ENCODE results near the gene WDR1.

GRCh38 chr4:10151182-10151581 lies 34.6 kb upstream of the WDR1 start:
- no peak for TF ChIP-seq SMC3 (IDR thresholded peaks at IDR 0.05; ENCODE audit: low read depth, low read length)
- TF ChIP-seq EZH2phosphoT487 (IDR thresholded peaks at IDR 0.05; ENCODE audit: borderline replicate concordance, low read depth) = no peak
- no peak for TF ChIP-seq TAF1 (IDR thresholded peaks at IDR 0.05; ENCODE audit: borderline replicate concordance, low read depth, low read length)

Data from SK-N-SH (cell line).